ENCODE measurements around the gene CYP1B1. TPM values are rescaled to one million over a fixed set of nuclear protein-coding genes. Genes with fewer than 3 reads are reported as not detected.
A peak's percentile ranks its signal among the peaks of the same experiment; 100 is the strongest.

The CYP1B1 gene
- total and polyA plus RNA-seq, 3 experiments from 2014 or later: 19.4 TPM; not detected in 1

DNA sequence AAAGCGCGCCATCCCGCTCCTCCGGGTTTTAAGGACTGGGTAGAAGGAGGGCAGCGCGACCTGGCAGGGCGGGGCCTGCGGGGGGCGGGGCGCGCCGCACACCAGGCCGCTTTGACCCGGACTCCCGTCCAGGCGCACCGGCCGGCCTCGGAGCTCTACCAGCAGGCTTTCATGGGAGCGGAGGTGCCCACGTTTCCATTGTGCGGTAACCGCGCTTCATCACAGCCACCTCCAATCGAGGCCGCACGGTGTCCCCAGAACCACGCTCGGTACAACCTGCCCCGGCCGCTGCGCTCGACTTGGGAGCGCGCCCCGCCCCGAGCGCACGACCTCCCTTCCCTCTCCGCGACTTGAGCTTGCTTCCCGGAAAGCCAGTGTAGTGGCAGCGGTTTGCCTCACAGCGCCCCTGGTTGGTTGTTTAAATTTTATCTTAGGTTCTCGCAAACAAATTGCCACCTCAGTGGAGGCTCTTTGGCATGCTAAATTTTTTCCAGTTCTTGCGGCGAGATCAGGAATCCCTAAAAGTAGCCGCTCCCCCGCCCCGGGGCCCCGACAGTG, 280 bp upstream of the CYP1B1 start:
- H3K36me3 ChIP-seq (ENCODE audit: insufficient read depth, low read length): no peaks in the 10 kb centered on the region
- peak overlapping the region in 4 of 7 donors; percentile 17 to 63 (median 41) for H3K4me3 Mint-ChIP-seq
- H3K27me3 ChIP-seq (ENCODE audit: insufficient read depth, low read length, poor library complexity, severe bottlenecking): no peaks in the 10 kb centered on the region
- H3K27ac Mint-ChIP-seq: no peak overlapping the region
- peaks cover 0 to 2% (median 0%) of the 10 kb centered on the region in 3 donors for H3K36me3 Mint-ChIP-seq
- H3K27me3 Mint-ChIP-seq: peaks cover 36 to 67% of the 10 kb centered on the region in 2 donors
- no peaks in the 10 kb centered on the region for H3K9me3 Mint-ChIP-seq
- no peak overlapping the region for H3K27ac ChIP-seq (ENCODE audit: low read depth, low read length)
- no peaks in the 10 kb centered on the region for H3K4me1 ChIP-seq (ENCODE audit: insufficient read depth, low read length)
- ChIA-PET CTCF (no interaction called here), POLR2A (no interaction called here)
- H3K4me1 Mint-ChIP-seq: peaks cover 8 to 28% (median 15%) of the 10 kb centered on the region in 3 donors
- DNase-seq: no peak
- no peak overlapping the region for H3K4me3 ChIP-seq (ENCODE audit: low read length)
- no peaks in the 10 kb centered on the region for H3K9me3 ChIP-seq (ENCODE audit: low read length)

DNA sequence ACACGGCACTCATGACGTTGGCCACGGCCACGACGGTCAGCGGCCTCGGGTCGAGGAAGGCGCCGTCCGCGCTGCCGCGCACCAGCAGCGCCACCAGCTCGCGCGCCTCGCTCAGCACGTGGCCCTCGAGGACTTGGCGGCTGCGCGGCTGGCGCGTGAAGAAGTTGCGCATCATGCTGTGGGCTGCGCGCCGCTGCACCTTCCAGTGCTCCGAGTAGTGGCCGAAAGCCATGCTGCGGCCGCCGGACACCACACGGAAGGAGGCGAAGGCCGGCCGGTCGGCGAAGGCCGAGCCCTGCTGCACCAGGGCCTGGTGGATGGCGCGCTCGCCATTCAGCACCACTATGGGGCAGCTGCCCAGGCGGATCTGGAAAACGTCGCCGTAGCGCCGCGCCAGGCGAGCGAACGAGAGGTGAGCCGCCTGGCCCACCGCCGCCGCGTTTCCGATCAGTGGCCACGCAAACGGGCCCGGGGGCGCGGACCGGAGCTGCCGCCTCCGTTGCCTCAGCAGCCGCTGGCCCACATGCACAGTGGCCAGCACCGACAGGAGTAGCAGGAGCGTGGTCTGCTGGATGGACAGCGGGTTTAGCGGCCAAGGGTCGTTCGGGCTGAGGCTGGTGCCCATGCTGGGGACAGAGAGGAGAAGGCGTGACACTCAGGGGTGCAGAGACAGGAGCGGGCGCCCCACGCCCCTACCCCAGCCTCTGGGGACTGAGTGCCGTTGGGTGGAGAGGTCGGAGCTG, 1.0 kb downstream of the CYP1B1 start:
- H3K4me1 ChIP-seq (ENCODE audit: insufficient read depth, low read length): no peaks in the 10 kb centered on the region
- no peaks in the 10 kb centered on the region for H3K36me3 ChIP-seq (ENCODE audit: insufficient read depth, low read length)
- Mint-ChIP-seq H3K4me1 (peaks cover 8 to 28% (median 15%) of the 10 kb centered on the region in 3 donors), H3K36me3 (peaks cover 0 to 2% (median 0%) of the 10 kb centered on the region in 3 donors), H3K27me3 (peaks cover 35 to 67% of the 10 kb centered on the region in 2 donors), H3K9me3 (no peaks in the 10 kb centered on the region), H3K27ac (no peak overlapping the region), H3K4me3 (peak overlapping the region in 1 of 7 donors; percentile 25)
- no peak for DNase-seq
- no peak overlapping the region for H3K4me3 ChIP-seq (ENCODE audit: low read length)
- ChIA-PET CTCF (no interaction called here), POLR2A (no interaction called here)
- H3K27me3 ChIP-seq (ENCODE audit: insufficient read depth, low read length, poor library complexity, severe bottlenecking): peaks cover 4% of the 10 kb centered on the region
- H3K9me3 ChIP-seq (ENCODE audit: low read length): no peaks in the 10 kb centered on the region
- no peak overlapping the region for H3K27ac ChIP-seq (ENCODE audit: low read depth, low read length)

DNA sequence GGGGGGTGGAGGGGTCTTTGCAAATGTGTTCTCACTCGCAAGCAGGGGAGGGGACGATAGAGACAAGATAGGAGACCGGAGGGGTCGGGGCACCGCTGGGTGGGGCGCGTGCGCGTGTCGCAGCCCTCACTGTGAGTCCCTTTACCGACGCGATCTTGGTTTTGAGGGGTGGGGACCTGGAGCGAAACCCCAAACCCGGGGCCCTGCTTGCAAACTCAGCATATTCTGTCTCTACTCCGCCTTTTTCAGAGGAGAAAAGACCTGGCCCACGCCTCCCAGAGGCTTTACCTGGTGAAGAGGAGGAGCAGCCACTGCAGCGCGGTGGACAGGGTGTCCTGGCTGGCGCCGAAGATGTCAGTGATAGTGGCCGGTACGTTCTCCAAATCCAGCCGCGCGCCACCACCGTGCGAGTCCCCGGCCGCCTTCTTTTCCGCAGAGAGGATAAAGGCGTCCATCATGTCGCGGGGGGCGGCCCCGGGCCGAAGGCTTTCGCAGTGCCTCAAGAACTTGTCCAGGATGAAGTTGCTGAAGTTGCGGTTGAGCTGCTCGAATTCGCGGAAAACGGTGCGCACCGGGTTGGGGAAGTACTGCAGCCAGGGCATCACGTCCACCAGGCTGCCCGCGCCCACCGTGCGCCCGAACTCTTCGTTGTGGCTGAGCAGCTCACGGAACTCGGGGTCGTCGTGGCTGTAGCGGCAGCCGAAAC, 1.7 kb downstream of the CYP1B1 start:
- H3K27me3 Mint-ChIP-seq: peaks cover 37 to 62% of the 10 kb centered on the region in 2 donors
- H3K4me1 Mint-ChIP-seq: peaks cover 8 to 28% (median 15%) of the 10 kb centered on the region in 3 donors
- DNase-seq: no peak
- H3K27ac ChIP-seq (ENCODE audit: low read depth, low read length): no peak overlapping the region
- no peaks in the 10 kb centered on the region for H3K9me3 Mint-ChIP-seq
- H3K4me3 ChIP-seq (ENCODE audit: low read length): no peak overlapping the region
- ChIA-PET CTCF (no interaction called here), POLR2A (no interaction called here)
- peaks cover 0 to 2% (median 0%) of the 10 kb centered on the region in 3 donors for H3K36me3 Mint-ChIP-seq
- H3K27ac Mint-ChIP-seq: peak overlapping the region in 1 of 8 donors; percentile 29
- H3K9me3 ChIP-seq (ENCODE audit: low read length): no peaks in the 10 kb centered on the region
- no peaks in the 10 kb centered on the region for H3K4me1 ChIP-seq (ENCODE audit: insufficient read depth, low read length)
- H3K27me3 ChIP-seq (ENCODE audit: insufficient read depth, low read length, poor library complexity, severe bottlenecking): peaks cover 4% of the 10 kb centered on the region
- no peaks in the 10 kb centered on the region for H3K36me3 ChIP-seq (ENCODE audit: insufficient read depth, low read length)
- H3K4me3 Mint-ChIP-seq: peak overlapping the region in 3 of 7 donors; percentile 29 to 54 (median 33)

DNA sequence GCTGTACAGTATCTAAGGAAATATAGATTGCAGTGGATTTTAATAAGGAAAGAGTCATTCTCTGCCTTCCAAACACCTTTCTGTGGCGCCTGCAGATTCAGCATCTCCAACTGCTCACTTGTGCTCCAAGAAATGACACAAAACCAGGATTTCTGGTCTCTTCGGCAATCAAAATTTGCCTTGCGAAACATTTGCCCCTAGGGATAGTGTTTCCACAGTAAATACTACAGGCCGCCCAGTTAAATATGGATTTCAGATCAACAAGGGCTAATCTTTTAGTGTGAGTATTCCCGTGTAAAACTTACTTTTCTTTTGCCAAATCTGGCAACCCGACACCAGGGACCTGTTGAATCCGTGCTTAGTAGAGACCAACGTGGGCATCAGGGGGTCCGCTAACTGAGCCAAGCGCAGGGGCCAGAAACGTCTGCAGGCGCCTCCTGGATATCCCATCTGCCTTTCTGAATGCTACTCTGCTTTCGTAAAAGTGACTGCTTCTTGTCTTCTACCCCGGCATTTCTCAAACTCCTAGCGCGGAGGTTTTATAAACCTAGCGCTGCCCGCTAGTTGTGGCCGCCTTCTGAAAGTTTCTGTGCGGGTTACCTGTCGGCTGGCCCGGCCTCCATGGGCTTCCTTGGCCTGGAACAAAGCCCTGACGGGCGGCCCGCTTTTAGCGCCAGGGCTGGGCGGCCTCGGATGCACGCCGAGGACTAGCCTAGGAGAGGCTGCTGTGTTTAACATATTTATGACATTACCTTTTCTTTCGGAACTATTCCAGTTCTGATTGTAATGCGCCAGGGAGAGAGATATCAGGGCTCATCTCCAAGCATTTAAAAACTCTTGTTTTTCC, 2.5 kb downstream of the CYP1B1 start:
- Mint-ChIP-seq H3K4me3 (peak overlapping the region in 3 of 7 donors; percentile 23 to 33 (median 29)), H3K4me1 (peaks cover 8 to 28% (median 15%) of the 10 kb centered on the region in 3 donors), H3K36me3 (peaks cover 0 to 2% (median 0%) of the 10 kb centered on the region in 3 donors), H3K27ac (peak overlapping the region in 2 of 8 donors; percentile 29 to 30), H3K9me3 (no peaks in the 10 kb centered on the region), H3K27me3 (peaks cover 33 to 54% of the 10 kb centered on the region in 2 donors)
- ChIA-PET POLR2A (no interaction called here), CTCF (no interaction called here)
- no peak overlapping the region for H3K4me3 ChIP-seq (ENCODE audit: low read length)
- H3K27me3 ChIP-seq (ENCODE audit: insufficient read depth, low read length, poor library complexity, severe bottlenecking): peaks cover 4% of the 10 kb centered on the region
- H3K36me3 ChIP-seq (ENCODE audit: insufficient read depth, low read length): no peaks in the 10 kb centered on the region
- H3K27ac ChIP-seq (ENCODE audit: low read depth, low read length): no peak overlapping the region
- DNase-seq: no peak
- no peaks in the 10 kb centered on the region for H3K9me3 ChIP-seq (ENCODE audit: low read length)
- H3K4me1 ChIP-seq (ENCODE audit: insufficient read depth, low read length): no peaks in the 10 kb centered on the region

DNA sequence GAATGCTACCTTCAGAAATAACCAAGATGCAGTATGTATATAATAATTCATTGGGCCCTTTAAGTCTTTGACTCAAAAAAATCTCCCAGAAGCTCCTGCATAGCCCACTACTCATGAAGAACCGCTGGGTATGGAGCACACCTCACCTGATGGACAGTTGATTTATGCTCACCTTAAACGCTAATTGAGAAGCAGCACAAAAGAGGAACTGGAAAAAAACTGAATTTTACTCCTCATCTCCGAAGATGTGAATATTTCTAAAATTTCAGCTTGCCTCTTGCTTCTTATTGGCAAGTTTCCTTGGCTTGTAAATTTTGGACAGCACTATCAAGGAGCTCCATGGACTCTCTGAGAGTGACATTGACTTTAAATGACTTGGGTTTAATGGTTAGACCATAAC, 5.5 kb downstream of the CYP1B1 start:
- H3K36me3 ChIP-seq (ENCODE audit: insufficient read depth, low read length): no peaks in the 10 kb centered on the region
- ChIA-PET CTCF (no interaction called here), POLR2A (no interaction called here)
- H3K27me3 Mint-ChIP-seq: peaks cover 23 to 38% of the 10 kb centered on the region in 2 donors
- no peak overlapping the region for H3K4me3 Mint-ChIP-seq
- no peak overlapping the region for H3K27ac Mint-ChIP-seq
- H3K4me3 ChIP-seq (ENCODE audit: low read length): no peak overlapping the region
- no peaks in the 10 kb centered on the region for H3K9me3 ChIP-seq (ENCODE audit: low read length)
- no peaks in the 10 kb centered on the region for H3K4me1 ChIP-seq (ENCODE audit: insufficient read depth, low read length)
- no peaks in the 10 kb centered on the region for H3K9me3 Mint-ChIP-seq
- H3K36me3 Mint-ChIP-seq: peaks cover 0 to 2% (median 0%) of the 10 kb centered on the region in 3 donors
- no peak overlapping the region for H3K27ac ChIP-seq (ENCODE audit: low read depth, low read length)
- peaks cover 4% of the 10 kb centered on the region for H3K27me3 ChIP-seq (ENCODE audit: insufficient read depth, low read length, poor library complexity, severe bottlenecking)
- no peak for DNase-seq
- peaks cover 6 to 14% (median 6%) of the 10 kb centered on the region in 3 donors for H3K4me1 Mint-ChIP-seq

DNA sequence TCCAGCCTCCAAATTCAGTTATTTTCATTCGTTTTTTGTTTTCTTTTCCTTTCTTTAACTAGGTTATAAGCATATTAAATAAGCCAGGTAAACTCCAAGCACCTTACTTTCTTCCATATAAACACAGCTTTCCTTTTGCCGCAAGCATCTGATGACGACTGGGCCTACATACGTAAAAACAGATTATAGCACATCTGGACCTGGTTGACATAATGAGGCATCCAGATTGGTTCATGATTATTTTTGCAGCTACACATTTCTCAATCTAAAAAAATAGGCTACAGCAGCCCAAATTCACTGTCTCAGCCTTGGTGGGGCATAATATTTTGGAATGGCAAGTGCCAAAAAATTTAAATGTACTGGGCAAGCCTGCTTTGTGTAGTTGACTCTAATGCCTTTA, 7.7 kb downstream of the CYP1B1 start:
- Mint-ChIP-seq H3K27me3 (peaks cover 11 to 26% of the 10 kb centered on the region in 2 donors), H3K4me1 (peaks cover 0 to 2% (median 0%) of the 10 kb centered on the region in 3 donors), H3K4me3 (no peak overlapping the region), H3K27ac (no peak overlapping the region), H3K9me3 (no peaks in the 10 kb centered on the region), H3K36me3 (no peaks in the 10 kb centered on the region)
- no peak for DNase-seq
- no peaks in the 10 kb centered on the region for H3K4me1 ChIP-seq (ENCODE audit: insufficient read depth, low read length)
- CTCF ChIA-PET: interaction anchor here (1.0 kb wide), 1 partner anchor 86 kb away, joined by 3 read pairs; no protein-coding TSS in a partner anchor
- H3K27ac ChIP-seq (ENCODE audit: low read depth, low read length): no peak overlapping the region
- H3K4me3 ChIP-seq (ENCODE audit: low read length): no peak overlapping the region
- POLR2A ChIA-PET: no interaction called here
- H3K9me3 ChIP-seq (ENCODE audit: low read length): no peaks in the 10 kb centered on the region
- peaks cover 4% of the 10 kb centered on the region for H3K27me3 ChIP-seq (ENCODE audit: insufficient read depth, low read length, poor library complexity, severe bottlenecking)
- H3K36me3 ChIP-seq (ENCODE audit: insufficient read depth, low read length): no peaks in the 10 kb centered on the region

DNA sequence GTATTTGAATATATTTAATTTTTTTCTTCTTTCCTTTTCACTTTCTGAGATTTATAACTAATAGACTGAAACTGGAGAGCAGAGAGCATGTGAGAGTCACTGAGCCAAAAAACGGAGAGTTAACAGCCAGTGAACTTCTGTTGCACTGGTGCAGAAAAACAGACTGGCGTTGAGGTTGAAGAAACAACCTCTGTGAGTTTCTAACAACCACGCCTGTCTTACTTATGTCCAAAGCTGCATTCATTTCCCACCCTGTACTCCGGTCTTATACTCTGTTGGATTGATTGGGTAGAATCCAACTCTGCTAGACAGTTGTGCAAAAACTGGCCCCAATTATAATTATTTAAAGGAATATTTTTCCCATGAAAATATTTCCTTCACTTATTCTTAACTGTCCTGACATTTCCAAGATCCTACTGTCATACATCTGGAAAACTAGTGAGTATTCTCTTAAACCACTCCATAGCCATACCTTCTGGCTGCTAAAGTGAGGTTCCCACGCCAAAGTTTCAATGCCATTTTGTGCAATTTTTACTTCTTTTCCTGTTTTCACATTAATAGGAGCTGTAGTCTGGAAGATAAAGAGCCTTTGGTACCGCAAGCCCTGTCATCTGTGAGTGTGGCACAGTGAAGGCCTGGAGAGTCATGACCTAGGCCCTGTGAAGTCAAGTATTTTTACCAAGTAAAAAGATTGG, 9.4 kb downstream of the CYP1B1 start:
- Histone ChIP-seq H3K9me3 (ENCODE audit: low read length) (no peaks in the 10 kb centered on the region), H3K27ac (ENCODE audit: low read depth, low read length) (no peak overlapping the region), H3K4me1 (ENCODE audit: insufficient read depth, low read length) (no peaks in the 10 kb centered on the region), H3K4me3 (ENCODE audit: low read length) (no peak overlapping the region), H3K36me3 (ENCODE audit: insufficient read depth, low read length) (no peaks in the 10 kb centered on the region), H3K27me3 (ENCODE audit: insufficient read depth, low read length, poor library complexity, severe bottlenecking) (peaks cover 4% of the 10 kb centered on the region)
- ChIA-PET CTCF (no interaction called here), POLR2A (no interaction called here)
- Mint-ChIP-seq H3K9me3 (peaks cover 0 to 3% (median 0%) of the 10 kb centered on the region in 5 donors), H3K36me3 (no peaks in the 10 kb centered on the region), H3K4me1 (no peaks in the 10 kb centered on the region), H3K4me3 (no peak overlapping the region), H3K27ac (no peak overlapping the region), H3K27me3 (peaks cover 6 to 23% of the 10 kb centered on the region in 2 donors)
- DNase-seq: no peak

Measured in CD8-positive, alpha-beta memory T cell (primary cell).